Hematopoietic multipotent progenitor cell (in vitro differentiated cells): ENCODE measurements around the gene GAPDH. TPM values are rescaled to one million over a fixed set of nuclear protein-coding genes. Genes with fewer than 3 reads are reported as not detected.
"Not testable (repeated sequence)": the region's sequence is repeated elsewhere in the genome, so short reads cannot be mapped to it uniquely, and the experiment has no call there.

Source experiments
- DNase-seq, 3 donors: peaks; one replicate each; pipeline ENCODE4 v3.0.0-alpha.2; 2011 to 2015; ENCODE audit warnings: low read depth in 2 of 3, low spot score in 2 of 3
- total RNA-seq: library from RNA; depleted of rRNA; stranded (reverse); fragments of >200 nt; gene quantifications from one replicate; pipeline ENCODE4 v1.2.3, GENCODE V29; 2012

The GAPDH gene
- total RNA-seq, result 7,142 TPM

DNA sequence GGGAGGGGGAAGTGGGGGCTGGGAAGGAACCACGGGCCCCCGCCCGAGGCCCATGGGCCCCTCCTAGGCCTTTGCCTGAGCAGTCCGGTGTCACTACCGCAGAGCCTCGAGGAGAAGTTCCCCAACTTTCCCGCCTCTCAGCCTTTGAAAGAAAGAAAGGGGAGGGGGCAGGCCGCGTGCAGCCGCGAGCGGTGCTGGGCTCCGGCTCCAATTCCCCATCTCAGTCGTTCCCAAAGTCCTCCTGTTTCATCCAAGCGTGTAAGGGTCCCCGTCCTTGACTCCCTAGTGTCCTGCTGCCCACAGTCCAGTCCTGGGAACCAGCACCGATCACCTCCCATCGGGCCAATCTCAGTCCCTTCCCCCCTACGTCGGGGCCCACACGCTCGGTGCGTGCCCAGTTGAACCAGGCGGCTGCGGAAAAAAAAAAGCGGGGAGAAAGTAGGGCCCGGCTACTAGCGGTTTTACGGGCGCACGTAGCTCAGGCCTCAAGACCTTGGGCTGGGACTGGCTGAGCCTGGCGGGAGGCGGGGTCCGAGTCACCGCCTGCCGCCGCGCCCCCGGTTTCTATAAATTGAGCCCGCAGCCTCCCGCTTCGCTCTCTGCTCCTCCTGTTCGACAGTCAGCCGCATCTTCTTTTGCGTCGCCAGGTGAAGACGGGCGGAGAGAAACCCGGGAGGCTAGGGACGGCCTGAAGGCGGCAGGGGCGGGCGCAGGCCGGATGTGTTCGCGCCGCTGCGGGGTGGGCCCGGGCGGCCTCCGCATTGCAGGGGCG is at the start of gene GAPDH:
GAPDH (plus strand) TSS at position 595 of the 772 bp plus-strand sequence. CDS start 316 bp downstream, outside the sequence.
- peak; percentile 74 to 96 (median 92) for DNase-seq

- no peak for DNase-seq
Observed at GRCh38 chr12:6488240-6488639, 46.1 kb upstream of the GAPDH start.

GRCh38 chr12:6489449-6489848 is 44.9 kb upstream of the GAPDH start:
- DNase-seq, result no peak

GRCh38 chr12:6490673-6491072 is 43.6 kb upstream of the GAPDH start:
- not testable (repeated sequence) for DNase-seq

- DNase-seq, result peak; percentile 81 to 95 (median 94)
Observed at GRCh38 chr12:6492838-6493496, 41.4 kb upstream of the GAPDH start, which contains the start of gene MRPL51. Gene MRPL51 (minus strand): TSS chr12:6493262. CDS start chr12:6493136, 126 bp downstream.

DNA sequence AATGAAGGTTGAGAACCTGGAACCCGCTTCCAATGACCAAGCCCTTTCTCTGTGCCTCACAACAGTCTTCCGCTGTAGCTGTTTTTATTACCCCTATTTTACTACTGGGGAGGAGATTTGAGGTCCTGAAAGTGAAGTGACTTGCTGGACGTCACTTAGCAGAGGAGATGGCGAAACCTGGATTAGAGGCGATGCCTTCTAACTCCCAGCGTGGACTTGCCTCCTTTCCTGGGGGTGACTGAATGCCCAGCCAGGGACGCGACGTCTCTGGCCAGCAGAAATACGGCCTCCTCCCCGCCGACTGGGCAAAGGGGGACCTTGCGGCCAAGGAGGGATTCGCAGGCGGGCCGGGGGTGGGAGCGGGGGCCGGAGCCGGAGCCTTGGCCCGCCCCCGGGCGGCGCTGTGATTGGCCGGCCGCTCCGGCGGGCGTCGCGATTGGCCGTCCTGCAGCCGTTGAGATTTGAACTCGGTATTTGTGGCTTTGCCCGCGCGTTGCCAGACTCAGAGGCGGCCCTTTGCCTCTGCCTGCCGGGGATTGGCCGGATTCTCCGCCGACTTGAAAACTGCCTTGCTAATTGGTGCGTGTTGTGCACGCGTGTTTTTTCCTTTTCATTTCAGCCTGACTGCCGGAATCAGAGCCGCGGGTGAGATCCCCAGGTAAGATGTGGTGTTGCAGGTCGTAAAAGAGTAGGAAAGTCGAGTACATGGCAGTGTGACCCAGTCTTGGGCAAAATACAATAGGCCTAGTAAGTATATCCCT is 40.6 kb upstream of the GAPDH start, which contains the start of gene NCAPD2:
NCAPD2 (plus strand) TSS at position 606 of the 761 bp plus-strand sequence. CDS start 997 bp downstream, outside the sequence.
- peak; percentile 84 to 97 (median 96) for DNase-seq

DNA sequence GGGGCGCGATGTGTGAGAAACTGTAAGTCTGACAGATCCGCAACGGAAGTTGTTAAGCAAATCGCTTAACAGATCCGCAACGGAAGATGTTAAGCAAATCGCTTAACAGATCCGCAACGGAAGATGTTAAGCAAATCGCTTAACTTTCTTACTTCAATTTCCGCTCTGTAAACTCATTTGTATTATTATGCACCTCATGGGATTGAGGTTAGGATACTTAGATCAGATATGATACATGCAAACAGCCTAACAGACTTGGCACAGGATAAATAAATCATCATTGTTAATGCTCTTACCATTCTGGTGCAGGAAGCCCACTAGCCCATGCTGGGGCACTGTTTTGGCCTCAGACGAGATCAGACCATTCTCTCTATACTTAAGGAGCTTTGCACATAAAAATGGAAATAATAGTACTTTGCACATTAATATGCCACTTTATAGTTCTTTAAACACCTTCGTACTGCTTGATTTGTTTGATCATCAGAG is 40.0 kb upstream of the GAPDH start:
- DNase-seq, result peak in 1 of 3 donors; percentile 38

DNA sequence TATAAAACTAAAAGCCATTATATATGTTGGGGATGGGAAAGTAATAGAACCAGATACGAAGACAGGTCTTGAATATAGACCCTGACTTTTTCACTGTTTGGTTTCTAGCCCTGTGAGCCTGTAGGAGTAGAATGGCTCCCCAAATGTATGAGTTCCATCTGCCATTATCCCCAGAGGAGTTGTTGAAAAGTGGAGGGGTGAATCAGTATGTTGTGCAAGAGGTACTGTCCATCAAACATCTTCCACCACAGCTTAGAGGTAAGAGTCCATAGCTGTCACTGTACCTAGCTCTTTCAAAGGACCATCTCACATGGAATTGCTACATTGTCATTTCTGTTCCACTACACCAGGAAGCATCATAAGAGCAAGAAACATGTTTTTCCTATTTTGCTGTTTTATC is 39.3 kb upstream of the GAPDH start:
- no peak for DNase-seq

- DNase-seq, result not testable (repeated sequence)
Observed at GRCh38 chr12:6497291-6497690, 37.0 kb upstream of the GAPDH start.

DNA sequence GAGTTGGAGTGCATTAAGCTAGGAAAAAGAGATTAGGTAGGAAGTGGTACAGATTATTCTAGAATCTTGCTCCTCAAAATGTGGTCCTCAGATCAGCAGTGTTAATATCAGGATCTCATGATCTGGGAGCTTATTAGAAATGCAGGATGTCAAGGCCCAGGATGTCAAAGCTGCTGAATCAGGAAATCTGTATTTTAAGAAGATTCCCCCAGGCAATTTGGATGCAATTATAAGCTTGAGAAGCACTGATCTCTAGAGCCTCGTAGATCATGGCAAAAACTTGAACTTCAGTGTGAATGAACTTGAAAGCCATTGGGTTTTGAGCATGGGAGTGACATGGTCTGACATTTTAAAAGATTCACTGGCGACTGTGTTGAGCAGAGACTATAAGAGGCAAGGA is 33.9 kb upstream of the GAPDH start:
- DNase-seq, result no peak

GRCh38 chr12:6507102-6507998 is 27.0 kb upstream of the GAPDH start:
- no peak for DNase-seq

- DNase-seq, result no peak
Observed at GRCh38 chr12:6508087-6508486, 26.2 kb upstream of the GAPDH start.

- no peak for DNase-seq
Observed at GRCh38 chr12:6520186-6520585, 14.1 kb upstream of the GAPDH start.

GRCh38 chr12:6522193-6522592 is 12.1 kb upstream of the GAPDH start:
- no peak for DNase-seq

DNA sequence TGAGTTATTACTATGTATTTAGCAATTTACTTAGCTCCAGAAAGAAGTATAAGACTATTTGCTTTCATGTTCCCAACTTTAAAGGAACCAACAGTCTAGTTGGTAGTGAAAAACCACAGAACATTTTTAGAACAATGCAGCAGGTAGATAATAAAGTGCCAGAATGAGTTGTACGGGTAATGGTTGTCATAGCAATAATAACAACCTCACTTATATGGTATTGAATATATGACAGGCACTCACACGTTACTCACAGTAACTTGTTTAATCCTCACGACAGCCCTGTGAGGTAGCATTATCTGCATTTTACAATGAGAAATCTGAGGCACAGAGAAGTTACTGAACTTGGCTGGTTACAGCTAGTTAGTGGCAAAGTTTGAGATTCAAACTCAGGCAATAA is 10.6 kb upstream of the GAPDH start:
- no peak for DNase-seq

DNA sequence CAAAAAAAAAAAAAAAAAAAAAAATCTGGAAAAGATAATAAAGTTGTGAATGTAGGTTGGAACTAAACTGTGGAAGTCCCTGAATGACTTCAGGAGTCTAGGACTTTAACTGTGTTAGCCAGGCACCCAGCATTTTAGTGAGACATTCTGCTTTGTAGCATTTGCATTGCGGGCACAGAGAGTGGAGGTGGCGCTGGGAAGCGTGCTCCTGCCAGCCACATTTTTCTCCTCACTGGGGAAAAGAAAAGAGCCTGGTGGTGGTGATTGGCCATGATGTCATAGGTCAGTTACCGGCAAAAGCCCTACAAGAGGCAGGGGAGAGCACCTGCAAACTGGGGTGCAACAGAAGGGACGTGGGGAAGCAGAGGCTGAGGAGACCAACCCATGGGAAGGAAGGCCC is 9.7 kb upstream of the GAPDH start:
- no peak for DNase-seq

GRCh38 chr12:6526201-6526600 is 8.1 kb upstream of the GAPDH start:
- DNase-seq, result no peak

- DNase-seq, result no peak
Observed at GRCh38 chr12:6526766-6527525, 7.4 kb upstream of the GAPDH start.

- no peak for DNase-seq
Observed at GRCh38 chr12:6527711-6528110, 6.6 kb upstream of the GAPDH start.
